ENCODE results near the gene LRRC8D. TPM values are rescaled to one million over a fixed set of nuclear protein-coding genes. Genes with fewer than 3 reads are reported as not detected.

Gene LRRC8D
- total RNA-seq, 4 donors from 2014 or later, result 8.7 to 19.1 (median 10.9) TPM

DNA sequence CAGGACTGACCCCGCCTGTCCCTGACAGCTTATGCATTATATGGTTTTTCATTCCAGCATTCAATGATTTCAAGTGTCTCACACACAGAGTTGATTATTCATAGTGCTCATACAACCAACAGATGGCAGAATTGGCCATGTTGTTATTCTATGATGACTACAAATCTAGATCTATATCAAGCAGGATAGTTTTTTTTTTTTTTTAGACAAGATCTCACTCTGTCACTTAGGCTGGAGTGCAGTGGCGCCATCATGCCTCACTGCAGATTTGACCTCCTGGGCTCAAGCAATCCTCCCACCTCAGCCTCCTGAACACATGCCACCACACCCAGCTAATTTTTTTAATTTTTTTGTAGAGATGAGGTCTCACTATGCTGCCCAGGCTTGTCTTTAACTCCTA is 40.1 kb upstream of the LRRC8D start:
- DNase-seq, result no peak
- Histone ChIP-seq H3K4me1 (no peaks in the 10 kb centered on the region), H3K27me3 (no peaks in the 10 kb centered on the region), H3K36me3 (no peaks in the 10 kb centered on the region), H3K27ac (no peak overlapping the region), H3K4me3 (no peak overlapping the region), H3K9me3 (no peaks in the 10 kb centered on the region)
- WGBS, 2 donors, result 82 to 83% methylated on average over 2 of the region's 2 CpGs
- TF ChIP-seq, protein P1, sequence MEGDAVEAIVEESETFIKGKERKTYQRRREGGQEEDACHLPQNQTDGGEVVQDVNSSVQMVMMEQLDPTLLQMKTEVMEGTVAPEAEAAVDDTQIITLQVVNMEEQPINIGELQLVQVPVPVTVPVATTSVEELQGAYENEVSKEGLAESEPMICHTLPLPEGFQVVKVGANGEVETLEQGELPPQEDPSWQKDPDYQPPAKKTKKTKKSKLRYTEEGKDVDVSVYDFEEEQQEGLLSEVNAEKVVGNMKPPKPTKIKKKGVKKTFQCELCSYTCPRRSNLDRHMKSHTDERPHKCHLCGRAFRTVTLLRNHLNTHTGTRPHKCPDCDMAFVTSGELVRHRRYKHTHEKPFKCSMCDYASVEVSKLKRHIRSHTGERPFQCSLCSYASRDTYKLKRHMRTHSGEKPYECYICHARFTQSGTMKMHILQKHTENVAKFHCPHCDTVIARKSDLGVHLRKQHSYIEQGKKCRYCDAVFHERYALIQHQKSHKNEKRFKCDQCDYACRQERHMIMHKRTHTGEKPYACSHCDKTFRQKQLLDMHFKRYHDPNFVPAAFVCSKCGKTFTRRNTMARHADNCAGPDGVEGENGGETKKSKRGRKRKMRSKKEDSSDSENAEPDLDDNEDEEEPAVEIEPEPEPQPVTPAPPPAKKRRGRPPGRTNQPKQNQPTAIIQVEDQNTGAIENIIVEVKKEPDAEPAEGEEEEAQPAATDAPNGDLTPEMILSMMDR (IDR thresholded peaks at IDR 0.05), result no peak
- TF ChIP-seq POLR2A (IDR thresholded peaks at IDR 0.05), result no peak
- intact Hi-C loops (cut with DNase I), result no loop called here

DNA sequence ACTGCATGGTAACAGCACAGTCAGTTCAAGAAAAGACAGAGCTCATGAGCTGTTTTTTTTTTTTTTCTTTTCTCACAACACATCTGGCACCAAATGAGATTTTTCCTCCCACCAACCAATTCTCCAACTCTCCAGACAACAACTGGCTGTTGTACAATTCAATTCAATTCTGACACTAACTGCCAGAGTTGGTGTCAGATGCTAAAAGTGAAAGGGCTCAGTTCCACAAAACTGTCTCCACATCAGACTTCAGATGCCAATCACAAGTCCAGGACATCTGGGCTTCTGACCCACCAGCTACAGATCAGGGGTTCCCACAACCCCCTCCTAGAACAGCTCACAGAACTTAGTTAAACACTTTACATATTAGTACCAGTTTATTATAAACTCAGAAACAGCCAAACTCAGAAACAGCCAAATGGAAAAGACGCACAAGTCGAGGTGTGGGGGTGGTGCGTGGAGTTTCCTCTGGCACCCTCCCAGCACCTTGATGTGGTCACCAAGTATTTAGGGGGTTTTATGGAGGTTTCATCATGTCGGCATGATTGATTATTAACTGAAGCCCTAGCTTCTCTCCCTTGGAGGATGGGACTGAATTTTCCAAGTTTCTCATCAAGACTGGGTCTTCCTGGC is 39.2 kb upstream of the LRRC8D start:
- Histone ChIP-seq H3K36me3 (no peaks in the 10 kb centered on the region), H3K4me3 (no peak overlapping the region), H3K4me1 (no peaks in the 10 kb centered on the region), H3K9me3 (no peaks in the 10 kb centered on the region), H3K27me3 (no peaks in the 10 kb centered on the region), H3K27ac (no peak overlapping the region)
- 35 to 71% methylated on average over 4 of the region's 4 CpGs for WGBS, 2 donors
- TF ChIP-seq, protein P1 (IDR thresholded peaks at IDR 0.05), result no peak
- TF ChIP-seq POLR2A (IDR thresholded peaks at IDR 0.05), result no peak
- no peak for DNase-seq
- intact Hi-C loops (cut with DNase I), result no loop called here

DNA sequence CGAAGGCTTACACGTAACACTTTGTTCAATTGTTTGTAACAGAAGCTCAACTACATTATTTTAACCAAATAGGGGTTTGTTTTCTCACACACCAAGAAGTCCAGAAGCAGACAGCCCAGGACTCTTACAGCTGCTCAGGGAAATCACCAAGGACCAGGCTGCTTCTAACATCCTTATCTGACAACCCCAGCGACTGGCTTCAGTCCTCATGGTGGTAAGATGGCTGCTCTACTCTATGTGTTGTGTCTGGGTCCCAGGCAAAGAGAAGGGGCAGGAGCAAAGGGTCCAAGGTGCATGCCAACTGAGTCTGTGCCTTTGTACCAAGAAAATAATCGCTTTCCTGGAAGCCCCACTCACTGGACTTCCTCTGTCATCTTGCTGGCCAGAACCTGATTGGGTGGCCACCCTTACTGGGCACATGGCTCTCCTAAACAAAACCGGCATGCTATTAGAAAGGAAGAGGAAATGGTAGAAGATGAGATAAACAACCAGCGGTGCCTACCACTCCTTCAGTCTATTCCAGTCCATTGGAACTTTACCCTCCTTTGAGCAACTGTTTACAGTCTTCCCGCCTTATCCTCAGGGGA is 34.1 kb upstream of the LRRC8D start:
- H3K4me1 ChIP-seq, result no peaks in the 10 kb centered on the region
- no peak overlapping the region for H3K27ac ChIP-seq
- no peaks in the 10 kb centered on the region for H3K36me3 ChIP-seq
- no peak for TF ChIP-seq POLR2A (IDR thresholded peaks at IDR 0.05)
- TF ChIP-seq, protein P1 (IDR thresholded peaks at IDR 0.05), result no peak
- intact Hi-C loops (cut with DNase I), result no loop called here
- H3K27me3 ChIP-seq, result peaks cover 0 to 3% (median 0%) of the 10 kb centered on the region in 4 donors
- DNase-seq, result no peak
- WGBS, 2 donors, result 68 to 73% methylated on average over 7 of the region's 7 CpGs
- no peaks in the 10 kb centered on the region for H3K9me3 ChIP-seq
- H3K4me3 ChIP-seq, result no peak overlapping the region

DNA sequence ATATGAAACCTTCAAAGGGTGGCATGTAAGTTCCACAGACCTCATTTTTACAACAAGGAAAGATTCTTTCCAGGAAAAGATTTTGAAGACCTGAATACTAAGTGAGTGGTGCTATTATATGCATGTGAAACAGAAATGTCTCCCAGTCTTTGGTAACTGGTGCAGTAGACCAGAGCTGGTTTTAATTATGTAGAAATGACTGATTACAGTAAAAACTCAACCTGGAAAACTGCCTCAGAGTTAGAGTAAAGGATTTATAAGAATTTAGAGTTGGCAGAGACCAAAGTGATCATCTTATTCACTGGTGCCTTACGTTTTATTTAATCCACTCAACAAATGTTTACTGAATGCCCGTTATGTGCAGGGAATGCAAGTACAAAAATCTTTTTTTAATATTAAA is 30.2 kb upstream of the LRRC8D start:
- intact Hi-C loops (cut with DNase I), result no loop called here
- TF ChIP-seq, protein P1 (IDR thresholded peaks at IDR 0.05), result no peak
- no peak for TF ChIP-seq POLR2A (IDR thresholded peaks at IDR 0.05)
- Histone ChIP-seq H3K27ac (no peak overlapping the region), H3K4me3 (no peak overlapping the region), H3K36me3 (no peaks in the 10 kb centered on the region), H3K27me3 (peaks cover 0 to 3% (median 0%) of the 10 kb centered on the region in 4 donors), H3K4me1 (no peaks in the 10 kb centered on the region), H3K9me3 (no peaks in the 10 kb centered on the region)
- no peak for DNase-seq
- WGBS, 2 donors, result 61 to 69% methylated on average over 2 of the region's 2 CpGs

DNA sequence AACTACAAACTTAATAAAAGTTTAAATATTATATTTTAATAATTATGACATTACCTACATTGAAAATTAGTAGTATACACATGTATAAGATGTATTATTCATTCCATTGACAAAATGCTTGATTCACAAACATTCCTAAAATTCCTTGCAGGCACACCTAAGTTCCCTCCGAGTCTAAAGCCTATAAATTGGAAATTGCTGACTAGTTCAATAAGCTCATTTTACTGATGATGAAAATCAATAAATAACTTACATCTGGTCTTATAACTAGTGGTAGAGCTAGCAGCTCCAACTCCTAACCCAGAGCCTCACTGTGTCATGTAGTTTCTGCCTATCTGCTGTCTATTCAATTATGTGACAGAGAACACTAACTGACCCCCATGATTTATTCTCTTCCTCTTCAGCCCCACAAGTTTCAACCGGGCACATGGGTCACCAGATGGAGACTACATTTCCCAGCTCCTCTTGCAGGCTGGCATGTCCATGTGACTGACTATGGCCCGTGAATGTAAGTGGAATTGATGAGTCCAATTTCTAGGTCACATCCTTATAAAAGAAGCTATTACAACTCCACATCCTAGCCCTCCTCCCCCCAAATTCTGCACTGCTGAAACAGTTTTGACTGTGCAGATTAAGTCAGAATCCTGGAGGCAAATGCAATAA is 29.6 kb upstream of the LRRC8D start:
- intact Hi-C loops (cut with DNase I), result no loop called here
- H3K36me3 ChIP-seq, result no peaks in the 10 kb centered on the region
- H3K27ac ChIP-seq, result no peak overlapping the region
- no peaks in the 10 kb centered on the region for H3K9me3 ChIP-seq
- 68% methylated on average over 3 of the region's 3 CpGs for WGBS, 2 donors
- peaks cover 0 to 3% (median 0%) of the 10 kb centered on the region in 4 donors for H3K27me3 ChIP-seq
- H3K4me1 ChIP-seq, result no peaks in the 10 kb centered on the region
- TF ChIP-seq, protein P1 (IDR thresholded peaks at IDR 0.05), result no peak
- no peak for TF ChIP-seq POLR2A (IDR thresholded peaks at IDR 0.05)
- no peak overlapping the region for H3K4me3 ChIP-seq
- no peak for DNase-seq

Data from esophagus squamous epithelium (tissue), 5 donors.